Measurements from ENCODE around the gene ITGA1. TPM values are rescaled to one million over a fixed set of nuclear protein-coding genes. Genes with fewer than 3 reads are reported as not detected.
A peak's percentile ranks its signal among the peaks of the same experiment; 100 is the strongest.

Gene ITGA1
- total and polyA plus RNA-seq, 2 donors from 2014 or later: 13.3 to 65.6 TPM

DNA sequence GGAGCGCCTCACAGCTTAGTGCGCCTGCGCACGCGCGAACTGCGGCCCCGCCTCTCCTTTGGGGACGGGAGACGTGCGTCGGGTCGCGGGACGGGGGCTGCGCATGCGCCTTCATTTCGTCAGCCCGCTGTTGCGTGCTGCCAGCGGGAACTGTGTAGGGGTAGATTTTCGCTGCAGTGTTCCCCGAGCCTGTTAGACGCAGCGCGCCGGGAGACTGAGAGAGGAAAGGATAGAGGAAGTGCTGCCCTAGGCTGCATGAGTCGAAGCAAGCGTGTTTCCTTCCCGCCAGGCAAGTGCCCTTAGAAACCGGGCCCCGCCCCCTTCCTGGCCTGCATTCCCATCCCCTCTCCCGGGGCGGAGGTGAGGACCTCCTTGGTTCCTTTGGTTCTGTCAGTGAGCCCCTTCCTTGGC lies 12.3 kb downstream of the ITGA1 start:
- TF ChIP-seq, protein P1, sequence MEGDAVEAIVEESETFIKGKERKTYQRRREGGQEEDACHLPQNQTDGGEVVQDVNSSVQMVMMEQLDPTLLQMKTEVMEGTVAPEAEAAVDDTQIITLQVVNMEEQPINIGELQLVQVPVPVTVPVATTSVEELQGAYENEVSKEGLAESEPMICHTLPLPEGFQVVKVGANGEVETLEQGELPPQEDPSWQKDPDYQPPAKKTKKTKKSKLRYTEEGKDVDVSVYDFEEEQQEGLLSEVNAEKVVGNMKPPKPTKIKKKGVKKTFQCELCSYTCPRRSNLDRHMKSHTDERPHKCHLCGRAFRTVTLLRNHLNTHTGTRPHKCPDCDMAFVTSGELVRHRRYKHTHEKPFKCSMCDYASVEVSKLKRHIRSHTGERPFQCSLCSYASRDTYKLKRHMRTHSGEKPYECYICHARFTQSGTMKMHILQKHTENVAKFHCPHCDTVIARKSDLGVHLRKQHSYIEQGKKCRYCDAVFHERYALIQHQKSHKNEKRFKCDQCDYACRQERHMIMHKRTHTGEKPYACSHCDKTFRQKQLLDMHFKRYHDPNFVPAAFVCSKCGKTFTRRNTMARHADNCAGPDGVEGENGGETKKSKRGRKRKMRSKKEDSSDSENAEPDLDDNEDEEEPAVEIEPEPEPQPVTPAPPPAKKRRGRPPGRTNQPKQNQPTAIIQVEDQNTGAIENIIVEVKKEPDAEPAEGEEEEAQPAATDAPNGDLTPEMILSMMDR (IDR thresholded peaks at IDR 0.05; ENCODE audit: borderline replicate concordance, extremely low read depth, insufficient read depth): no peak
- Histone ChIP-seq H3K27ac (ENCODE audit: low read depth in 2 of 2, low read length in 2 of 2) (peak overlapping the region; percentile 98), H3K4me1 (ENCODE audit: control insufficient read depth in 2 of 3, insufficient read depth in 2 of 3, low read depth in 1 of 3, low read length in 3 of 3) (peaks cover 9 to 37% (median 19%) of the 10 kb centered on the region in 3 donors), H3K4me3 (ENCODE audit: low read length in 3 of 3) (peak overlapping the region; percentile 80 to 96 (median 90)), H3K9ac (ENCODE audit: low read length in 3 of 3) (peak overlapping the region; percentile 79 to 93 (median 88)), H3K27me3 (ENCODE audit: control insufficient read depth, insufficient read depth, low read length) (no peaks in the 10 kb centered on the region), H3K36me3 (ENCODE audit: control insufficient read depth in 2 of 3, insufficient read depth in 3 of 3, low read length in 3 of 3) (peaks cover 3 to 12% (median 6%) of the 10 kb centered on the region in 3 donors), H3K9me3 (ENCODE audit: control insufficient read depth in 2 of 3, insufficient read depth in 1 of 3, low read length in 3 of 3) (no peaks in the 10 kb centered on the region)
- DNase-seq: peak; percentile 96 to 99 (median 98)
- no peak for FAIRE-seq
- intact Hi-C loops (cut with DNase I): no loop called here

DNA sequence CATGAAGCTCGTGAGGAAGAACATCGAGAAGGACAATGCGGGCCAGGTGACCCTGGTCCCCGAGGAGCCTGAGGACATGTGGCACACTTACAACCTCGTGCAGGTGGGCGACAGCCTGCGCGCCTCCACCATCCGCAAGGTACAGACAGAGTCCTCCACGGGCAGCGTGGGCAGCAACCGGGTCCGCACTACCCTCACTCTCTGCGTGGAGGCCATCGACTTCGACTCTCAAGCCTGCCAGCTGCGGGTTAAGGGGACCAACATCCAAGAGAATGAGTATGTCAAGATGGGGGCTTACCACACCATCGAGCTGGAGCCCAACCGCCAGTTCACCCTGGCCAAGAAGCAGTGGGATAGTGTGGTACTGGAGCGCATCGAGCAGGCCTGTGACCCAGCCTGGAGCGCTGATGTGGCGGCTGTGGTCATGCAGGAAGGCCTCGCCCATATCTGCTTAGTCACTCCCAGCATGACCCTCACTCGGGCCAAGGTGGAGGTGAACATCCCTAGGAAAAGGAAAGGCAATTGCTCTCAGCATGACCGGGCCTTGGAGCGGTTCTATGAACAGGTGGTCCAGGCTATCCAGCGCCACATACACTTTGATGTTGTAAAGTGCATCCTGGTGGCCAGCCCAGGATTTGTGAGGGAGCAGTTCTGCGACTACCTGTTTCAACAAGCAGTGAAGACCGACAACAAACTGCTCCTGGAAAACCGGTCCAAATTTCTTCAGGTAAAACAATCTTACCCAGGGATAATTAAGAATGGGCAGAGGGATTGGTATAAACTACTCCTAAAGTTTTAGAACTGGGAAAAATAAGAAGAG lies 12.9 kb downstream of the ITGA1 start:
- DNase-seq: peak; percentile 73 to 91 (median 79)

DNA sequence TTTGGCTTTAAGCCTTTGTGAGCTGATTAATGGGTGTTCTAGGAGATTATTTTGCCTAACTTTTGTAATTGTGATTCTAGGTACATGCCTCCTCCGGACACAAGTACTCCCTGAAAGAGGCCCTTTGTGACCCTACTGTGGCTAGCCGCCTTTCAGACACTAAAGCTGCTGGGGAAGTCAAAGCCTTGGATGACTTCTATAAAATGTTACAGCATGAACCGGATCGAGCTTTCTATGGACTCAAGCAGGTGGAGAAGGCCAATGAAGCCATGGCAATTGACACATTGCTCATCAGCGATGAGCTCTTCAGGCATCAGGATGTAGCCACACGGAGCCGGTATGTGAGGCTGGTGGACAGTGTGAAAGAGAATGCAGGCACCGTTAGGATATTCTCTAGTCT lies 13.6 kb downstream of the ITGA1 start:
- H3K9ac ChIP-seq (ENCODE audit: low read length in 3 of 3): peak overlapping the region; percentile 79 to 93 (median 87)
- H3K27me3 ChIP-seq (ENCODE audit: control insufficient read depth, insufficient read depth, low read length): no peaks in the 10 kb centered on the region
- TF ChIP-seq, protein P1 (IDR thresholded peaks at IDR 0.05; ENCODE audit: borderline replicate concordance, extremely low read depth, insufficient read depth): no peak
- peak overlapping the region; percentile 80 to 96 (median 90) for H3K4me3 ChIP-seq (ENCODE audit: low read length in 3 of 3)
- intact Hi-C loops (cut with DNase I): no loop called here
- DNase-seq (no peak), FAIRE-seq (no peak)
- peak overlapping the region; percentile 98 for H3K27ac ChIP-seq (ENCODE audit: low read depth in 2 of 2, low read length in 2 of 2)
- peaks cover 9 to 37% (median 19%) of the 10 kb centered on the region in 3 donors for H3K4me1 ChIP-seq (ENCODE audit: control insufficient read depth in 2 of 3, insufficient read depth in 2 of 3, low read depth in 1 of 3, low read length in 3 of 3)
- H3K36me3 ChIP-seq (ENCODE audit: control insufficient read depth in 2 of 3, insufficient read depth in 3 of 3, low read length in 3 of 3): peaks cover 3 to 16% (median 6%) of the 10 kb centered on the region in 3 donors
- H3K9me3 ChIP-seq (ENCODE audit: control insufficient read depth in 2 of 3, insufficient read depth in 1 of 3, low read length in 3 of 3): no peaks in the 10 kb centered on the region

More for the DNA sequence above, 12.9 kb downstream of the ITGA1 start:
- H3K36me3 ChIP-seq (ENCODE audit: control insufficient read depth in 2 of 3, insufficient read depth in 3 of 3, low read length in 3 of 3): peaks cover 3 to 16% (median 6%) of the 10 kb centered on the region in 3 donors
- TF ChIP-seq, protein P1 (IDR thresholded peaks at IDR 0.05; ENCODE audit: borderline replicate concordance, extremely low read depth, insufficient read depth): no peak
- no peaks in the 10 kb centered on the region for H3K9me3 ChIP-seq (ENCODE audit: control insufficient read depth in 2 of 3, insufficient read depth in 1 of 3, low read length in 3 of 3)
- peaks cover 9 to 37% (median 19%) of the 10 kb centered on the region in 3 donors for H3K4me1 ChIP-seq (ENCODE audit: control insufficient read depth in 2 of 3, insufficient read depth in 2 of 3, low read depth in 1 of 3, low read length in 3 of 3)
- no peaks in the 10 kb centered on the region for H3K27me3 ChIP-seq (ENCODE audit: control insufficient read depth, insufficient read depth, low read length)
- no peak for FAIRE-seq
- intact Hi-C loops (cut with DNase I): no loop called here
- peak overlapping the region; percentile 79 to 93 (median 87) for H3K9ac ChIP-seq (ENCODE audit: low read length in 3 of 3)
- H3K27ac ChIP-seq (ENCODE audit: low read depth in 2 of 2, low read length in 2 of 2): peak overlapping the region; percentile 98
- H3K4me3 ChIP-seq (ENCODE audit: low read length in 3 of 3): peak overlapping the region; percentile 80 to 96 (median 90)
